NB4 (cell line): ENCODE results near the gene MYH9.

Experiments
- CTCF ChIP-seq: IDR thresholded peaks from one replicate; pipeline ENCODE4 v1.5.1; 2012; ENCODE audit warnings: low read depth, low read length
- MAX ChIP-seq: IDR thresholded peaks from 2 replicates; pipeline ENCODE4 v1.6.1; 2011; ENCODE audit warnings: low read depth, low read length
- MYC ChIP-seq: IDR thresholded peaks from 2 replicates; pipeline ENCODE4 v1.6.1; 2011; ENCODE audit warnings: low read depth, low read length
- POLR2A ChIP-seq: IDR thresholded peaks from 2 replicates; pipeline ENCODE4 v1.6.1; 2011; ENCODE audit warnings: mild to moderate bottlenecking; ENCODE audit not compliant: insufficient read length; ENCODE audit errors: extremely low read depth

- TF ChIP-seq CTCF (no peak), MAX (no peak), POLR2A (no peak), MYC (no peak)
Observed at GRCh38 chr22:36335621-36336020, 52.1 kb downstream of the MYH9 start.
